H1 (cell line): ENCODE measurements around the gene GALNTL6.

ENCODE experiments used
- MAFK ChIP-seq: IDR thresholded peaks from 2 replicates; pipeline ENCODE4 v1.6.1; 2012; ENCODE audit warnings: low read depth, mild to moderate bottlenecking, improper control_type of control experiment, low read length
- PHF8 ChIP-seq: fragments of 200-600 bp; sonication (generic); conservative IDR thresholded peaks from 2 replicates; pipeline ENCODE4 v1.7.1; 2012; ENCODE audit warnings: low read depth, mild to moderate bottlenecking, inconsistent platforms, low read length, moderate library complexity
- POLR2A ChIP-seq, 2 experiments: IDR thresholded peaks; 1 replicate in 1 of 2; 2 replicates in 1 of 2; pipeline ENCODE4 v1.6.1; 2011; ENCODE audit warnings: low read depth in 2 of 2, low read length in 2 of 2, mild to moderate bottlenecking in 2 of 2; ENCODE audit errors: control extremely low read depth in 1 of 2
- POLR2AphosphoS5 ChIP-seq: IDR thresholded peaks from 2 replicates; pipeline ENCODE4 v1.6.1; 2011; ENCODE audit warnings: low read depth, low read length
- TCF12 ChIP-seq: IDR thresholded peaks from 2 replicates; pipeline ENCODE4 v1.6.1; 2011; ENCODE audit warnings: low read depth, mild to moderate bottlenecking, low read length
- ZNF274 ChIP-seq: IDR thresholded peaks from 2 replicates; pipeline ENCODE4 v1.7.0; 2012; ENCODE audit warnings: low read length, borderline replicate concordance; ENCODE audit errors: extremely low read depth
- TF ChIP-seq, protein P1 (sequence below), 3 experiments: IDR thresholded peaks; 1 replicate in 2 of 3; 2 replicates in 1 of 3; pipeline versions ENCODE4 v1.5.1 to v1.6.1; 2011; ENCODE audit warnings: low read length in 3 of 3, mild to moderate bottlenecking in 3 of 3, inconsistent platforms in 2 of 3, low read depth in 1 of 3, moderate library complexity in 1 of 3; ENCODE audit not compliant: insufficient read depth in 1 of 3; ENCODE audit errors: control extremely low read depth in 1 of 3

DNA sequence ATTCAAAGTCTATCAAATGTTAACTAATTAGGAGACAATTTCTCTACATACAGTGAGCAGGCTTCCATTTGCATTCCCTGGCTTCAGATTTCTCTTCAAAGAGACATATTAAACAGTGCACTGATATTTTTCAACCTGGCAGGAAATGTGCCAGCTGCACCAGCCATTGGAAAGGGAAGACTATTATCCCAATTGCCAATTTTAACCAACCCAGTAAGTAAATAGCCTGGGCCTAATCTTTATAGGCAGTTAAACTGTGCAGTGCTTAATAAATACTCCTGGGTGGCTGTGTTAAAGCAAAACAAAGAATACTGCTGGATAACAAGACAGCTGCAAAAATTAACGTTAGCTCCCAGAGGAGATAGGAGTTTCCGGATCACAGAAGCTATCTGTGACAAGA lies 1243.5 kb downstream of the GALNTL6 start:
- TF ChIP-seq MAFK (no peak), POLR2A (IDR thresholded peaks at IDR 0.05; ENCODE audit: control extremely low read depth in 1 of 2, low read depth in 2 of 2, low read length in 2 of 2) (no peak), POLR2AphosphoS5 (no peak), ZNF274 (no peak), TCF12 (no peak), PHF8 (no peak)
- TF ChIP-seq, protein P1, sequence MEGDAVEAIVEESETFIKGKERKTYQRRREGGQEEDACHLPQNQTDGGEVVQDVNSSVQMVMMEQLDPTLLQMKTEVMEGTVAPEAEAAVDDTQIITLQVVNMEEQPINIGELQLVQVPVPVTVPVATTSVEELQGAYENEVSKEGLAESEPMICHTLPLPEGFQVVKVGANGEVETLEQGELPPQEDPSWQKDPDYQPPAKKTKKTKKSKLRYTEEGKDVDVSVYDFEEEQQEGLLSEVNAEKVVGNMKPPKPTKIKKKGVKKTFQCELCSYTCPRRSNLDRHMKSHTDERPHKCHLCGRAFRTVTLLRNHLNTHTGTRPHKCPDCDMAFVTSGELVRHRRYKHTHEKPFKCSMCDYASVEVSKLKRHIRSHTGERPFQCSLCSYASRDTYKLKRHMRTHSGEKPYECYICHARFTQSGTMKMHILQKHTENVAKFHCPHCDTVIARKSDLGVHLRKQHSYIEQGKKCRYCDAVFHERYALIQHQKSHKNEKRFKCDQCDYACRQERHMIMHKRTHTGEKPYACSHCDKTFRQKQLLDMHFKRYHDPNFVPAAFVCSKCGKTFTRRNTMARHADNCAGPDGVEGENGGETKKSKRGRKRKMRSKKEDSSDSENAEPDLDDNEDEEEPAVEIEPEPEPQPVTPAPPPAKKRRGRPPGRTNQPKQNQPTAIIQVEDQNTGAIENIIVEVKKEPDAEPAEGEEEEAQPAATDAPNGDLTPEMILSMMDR (IDR thresholded peaks at IDR 0.05; ENCODE audit: control extremely low read depth in 1 of 3, insufficient read depth in 1 of 3, low read depth in 1 of 3, low read length in 3 of 3): no peak
